GM18861 (cell line): ENCODE data around the gene PPP1R14D.

Source experiments
- ATAC-seq: cut with Tn5 transposase; IDR thresholded peaks from one replicate; pipeline ENCODE4 v1.9.1; 2021; ENCODE audit not compliant: unreplicated experiment

Gene PPP1R14D

DNA sequence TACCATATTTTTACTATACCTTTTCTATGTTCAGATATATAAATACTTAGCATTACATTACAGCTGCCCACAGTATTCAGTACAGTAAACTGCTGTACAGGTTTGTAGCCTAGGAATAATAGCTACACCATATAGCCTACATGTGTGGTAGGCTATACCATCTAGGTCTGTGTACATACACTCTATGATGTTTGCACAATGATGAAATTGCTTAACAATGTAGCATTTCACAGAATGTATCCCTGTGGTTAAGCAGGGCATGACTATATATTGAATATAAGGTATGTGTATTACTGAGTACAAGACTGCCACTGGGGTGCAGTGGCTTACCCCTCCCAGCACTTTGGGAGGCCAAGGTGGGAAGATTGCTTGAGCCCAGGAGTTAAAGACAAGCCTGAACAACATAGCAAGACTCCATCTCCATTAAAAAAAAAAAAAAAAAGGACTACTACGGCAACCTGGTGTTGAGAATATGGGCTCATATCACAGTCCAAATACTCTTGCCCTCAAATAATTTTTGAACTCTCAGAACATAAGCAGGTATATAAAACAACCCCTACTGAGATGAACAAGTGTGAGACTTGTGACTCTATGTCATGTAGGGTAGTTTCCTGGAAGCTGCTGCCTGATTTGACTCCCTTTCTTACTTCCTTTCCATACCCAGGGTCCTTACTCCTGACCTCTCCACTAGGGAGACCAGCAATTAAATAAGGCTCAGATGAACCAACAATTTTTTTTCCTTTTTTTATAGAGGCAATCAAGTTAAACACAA lies 4.8 kb downstream of the PPP1R14D start:
- ATAC-seq = no peak

DNA sequence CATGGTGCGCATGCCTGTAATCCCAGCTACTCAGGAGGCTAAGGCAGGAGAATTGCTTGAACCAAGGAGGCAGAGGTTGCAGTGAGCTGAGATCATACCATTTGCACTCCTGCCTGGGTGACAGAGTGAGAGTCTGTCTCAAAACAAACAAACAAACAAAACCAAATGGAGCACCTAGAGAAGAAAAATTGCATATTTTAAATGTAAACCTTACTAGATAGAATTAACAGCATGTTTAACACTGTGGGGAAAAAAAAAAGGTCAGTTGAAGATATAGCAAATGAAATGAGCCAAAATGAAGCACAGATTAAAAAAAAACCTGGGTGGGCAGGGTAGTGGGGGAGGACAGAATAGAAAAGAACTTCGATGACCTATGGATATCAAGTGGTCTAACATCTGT lies 7.3 kb downstream of the PPP1R14D start:
- ATAC-seq = no peak

GRCh38 chr15:40819048-40819447 lies 9.5 kb downstream of the PPP1R14D start:
- ATAC-seq = no peak

- no peak for ATAC-seq
Measured at GRCh38 chr15:40815042-40815698, 13.3 kb downstream of the PPP1R14D start.

GRCh38 chr15:40812721-40813425 lies 15.6 kb downstream of the PPP1R14D start:
- ATAC-seq = no peak

DNA sequence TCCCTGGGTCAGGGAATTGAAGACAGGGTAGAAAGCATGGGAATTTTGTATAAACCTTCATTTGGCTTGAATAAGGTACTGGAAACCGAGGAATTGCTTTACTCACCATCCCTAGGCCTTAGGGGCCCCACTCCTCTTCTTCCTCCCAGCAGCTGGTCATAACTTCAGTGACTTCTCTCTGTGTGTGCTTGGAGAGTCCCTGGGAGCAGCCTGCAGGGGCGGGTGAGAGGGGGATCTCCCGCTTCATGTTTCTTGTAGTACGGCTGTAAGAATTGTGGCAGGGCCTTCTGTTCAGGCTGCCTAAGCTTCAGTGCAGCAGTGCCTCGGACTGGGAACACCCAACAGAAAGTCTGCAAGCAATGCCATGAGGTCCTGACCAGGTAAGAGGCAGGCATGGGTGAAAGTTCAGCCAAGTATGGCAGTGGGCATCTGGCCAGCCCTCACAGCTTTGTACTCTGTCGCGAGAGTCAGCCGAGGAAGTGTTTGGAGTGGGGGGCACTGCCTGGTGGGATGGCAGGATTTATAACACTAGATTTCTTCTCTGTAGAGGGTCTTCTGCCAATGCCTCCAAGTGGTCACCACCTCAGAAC lies 19.6 kb downstream of the PPP1R14D start:
- ATAC-seq = no peak

GRCh38 chr15:40807888-40808461 lies 20.5 kb downstream of the PPP1R14D start:
- no peak for ATAC-seq

- peak; percentile 89 for ATAC-seq
Measured at GRCh38 chr15:40807028-40807887, 21.2 kb downstream of the PPP1R14D start, which contains the start of the genes DNAJC17 and ZFYVE19. Gene DNAJC17, minus strand, starts transcription at chr15:40807473. Its CDS starts 27 bp downstream, at chr15:40807446. Gene ZFYVE19, plus strand, starts transcription at chr15:40807089. Its CDS starts 501 bp downstream, at chr15:40807590.

GRCh38 chr15:40806672-40807027 lies 21.9 kb downstream of the PPP1R14D start:
- ATAC-seq = no peak

DNA sequence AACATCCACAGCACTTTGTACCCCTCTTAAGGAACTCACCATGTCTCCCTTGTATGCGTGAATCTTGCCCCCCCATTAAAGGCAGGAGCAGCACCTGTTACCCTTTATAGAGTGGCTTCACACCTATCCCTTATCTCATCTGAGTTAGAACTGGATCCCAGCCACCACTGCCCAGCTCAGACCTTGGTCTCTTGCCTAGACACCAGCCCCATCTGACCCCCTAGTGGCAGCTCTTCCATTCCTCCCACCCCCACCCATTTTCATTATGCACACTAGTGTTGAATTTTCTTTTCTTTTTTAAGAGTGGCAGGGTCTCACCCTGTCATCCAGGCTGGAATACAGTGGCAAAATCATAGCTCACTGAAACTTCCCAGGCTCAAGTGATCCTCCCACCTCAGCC lies 24.8 kb downstream of the PPP1R14D start:
- no peak for ATAC-seq

DNA sequence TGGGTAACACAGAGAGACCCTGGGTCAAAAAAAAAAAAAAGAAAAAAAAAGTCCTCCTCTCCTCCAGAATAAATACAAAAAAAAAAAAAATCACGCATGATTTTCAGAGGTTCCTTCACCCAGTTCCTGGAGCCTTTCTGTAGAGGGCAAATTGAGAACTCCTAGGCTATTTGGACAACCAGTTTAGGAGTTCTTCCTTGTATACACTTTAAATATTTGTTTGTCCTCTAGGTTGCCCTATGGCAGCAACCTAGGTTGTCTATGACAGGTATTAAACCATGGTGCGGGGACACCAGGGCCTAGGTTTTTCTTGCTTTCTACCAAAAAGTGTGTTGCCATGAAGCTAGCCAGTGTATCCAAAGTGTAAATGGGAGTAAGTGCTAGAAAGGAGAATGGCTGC lies 25.4 kb downstream of the PPP1R14D start:
- no peak for ATAC-seq

DNA sequence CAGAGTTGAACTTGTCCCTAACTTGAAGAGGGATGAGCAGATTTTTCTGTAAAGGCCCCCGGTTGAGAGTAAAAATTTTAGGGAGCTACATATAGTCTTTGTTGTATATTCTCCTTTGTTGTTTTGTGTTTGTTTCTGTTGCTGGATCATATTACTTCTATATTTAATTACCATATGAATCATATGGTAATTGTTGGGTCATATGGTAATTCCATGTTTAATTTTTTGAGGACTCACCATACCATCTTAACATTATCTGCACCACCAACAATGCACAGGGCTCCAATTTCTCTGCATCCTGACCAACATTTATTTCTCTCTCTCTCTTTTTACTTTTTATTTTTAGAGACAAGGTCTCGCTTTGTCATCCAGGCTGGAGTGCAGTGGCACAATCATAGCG lies 29.0 kb downstream of the PPP1R14D start:
- ATAC-seq = no peak

DNA sequence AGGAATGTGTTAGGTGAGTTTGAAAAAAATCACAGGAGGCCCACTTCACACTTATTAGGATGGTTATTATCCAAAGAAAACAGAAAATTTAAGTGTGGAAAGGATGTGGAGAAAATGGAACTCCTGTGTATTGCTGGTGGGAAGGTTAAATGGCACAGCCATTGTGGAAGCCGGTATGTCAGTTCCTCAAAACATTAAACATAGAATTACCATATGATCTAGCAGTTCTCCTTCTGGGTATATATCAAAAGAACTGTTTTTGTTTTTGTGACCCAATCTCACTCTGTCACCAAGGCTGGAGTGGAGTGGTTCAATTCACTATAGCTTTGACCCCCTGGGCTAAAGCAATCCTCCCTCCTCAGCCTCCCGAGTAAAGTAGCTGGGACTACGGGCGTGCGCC lies 32.0 kb downstream of the PPP1R14D start:
- ATAC-seq = no peak

- no peak for ATAC-seq
Measured at GRCh38 chr15:40796041-40796440, 32.5 kb downstream of the PPP1R14D start.

DNA sequence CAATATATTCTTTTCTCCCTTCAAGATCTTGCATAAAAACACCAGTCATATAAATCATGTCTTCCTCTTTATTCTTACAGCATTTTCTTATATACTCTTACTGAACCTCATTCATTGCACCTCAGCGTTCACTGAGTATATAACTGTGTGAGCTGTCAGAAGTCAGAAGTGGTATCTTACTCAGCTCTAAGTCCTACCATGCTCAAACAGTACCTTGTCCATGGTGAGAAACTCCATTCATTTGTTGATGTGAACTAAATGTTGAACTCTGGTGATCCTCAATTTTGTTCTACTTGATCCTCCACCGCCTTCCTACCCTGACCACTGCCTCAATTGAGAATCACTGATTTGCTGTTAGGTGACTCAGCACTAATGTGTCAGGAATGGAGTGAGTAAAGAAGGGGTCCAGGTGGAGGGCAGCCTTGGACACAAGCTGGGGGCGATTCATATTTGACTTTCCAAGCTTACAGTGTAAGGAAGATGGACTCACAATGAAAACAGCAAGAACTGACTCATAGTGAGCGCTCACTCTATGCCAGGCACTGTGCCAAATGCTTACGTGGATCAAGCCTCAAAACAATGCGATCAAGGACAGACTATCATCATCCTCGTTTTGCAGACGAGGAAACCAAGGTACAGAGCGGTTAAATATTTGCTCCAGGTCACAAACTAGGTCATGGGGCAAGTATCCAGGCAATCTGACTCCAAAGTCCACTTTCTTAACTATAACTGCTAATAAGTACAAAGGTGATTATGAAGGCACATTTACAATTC lies 35.1 kb downstream of the PPP1R14D start:
- ATAC-seq = no peak

DNA sequence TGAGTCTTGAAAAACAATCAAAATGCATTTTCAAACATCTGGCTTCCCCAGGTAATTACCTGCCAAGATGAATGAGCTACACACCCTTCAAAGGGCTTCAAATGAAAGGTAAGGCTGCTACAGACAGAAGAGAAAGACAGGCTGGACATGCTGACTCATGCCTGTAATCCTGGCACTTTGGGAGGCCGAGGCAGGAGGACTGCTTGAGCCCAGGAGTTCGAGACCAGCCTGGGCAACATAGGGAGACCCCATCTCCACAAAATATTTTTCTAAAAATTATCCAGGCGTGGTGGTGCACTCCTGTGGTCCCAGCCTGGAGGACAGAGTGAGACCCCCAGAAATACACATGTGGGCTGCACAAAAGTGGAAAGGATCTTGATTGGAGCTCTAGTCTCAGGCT lies 36.1 kb downstream of the PPP1R14D start:
- no peak for ATAC-seq

- no peak for ATAC-seq
Measured at GRCh38 chr15:40790718-40791117, 37.8 kb downstream of the PPP1R14D start.

GRCh38 chr15:40789999-40790398 lies 38.5 kb downstream of the PPP1R14D start:
- no peak for ATAC-seq

DNA sequence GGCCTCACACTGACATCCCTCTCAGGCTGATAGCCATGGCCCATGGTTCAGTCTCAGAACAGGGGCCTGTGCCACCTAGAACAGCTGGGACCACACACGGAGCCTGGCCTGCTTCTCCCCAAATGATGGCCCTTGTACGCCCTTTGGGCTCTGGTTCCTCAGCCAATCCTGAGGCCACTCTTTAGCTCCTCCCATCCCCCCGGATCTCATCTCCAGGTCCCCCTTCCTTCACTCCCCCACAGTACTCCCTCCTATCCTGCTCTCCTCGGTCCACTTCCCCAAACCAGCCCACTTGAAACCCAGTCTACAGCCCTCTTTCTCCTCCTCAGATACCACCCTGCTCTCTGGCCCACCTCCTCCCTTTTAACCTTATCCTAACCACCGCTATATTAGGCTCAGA lies 39.4 kb downstream of the PPP1R14D start:
- ATAC-seq = no peak
